ENCODE results near the gene SLC39A7.
A peak's percentile ranks its signal among the peaks of the same experiment; 100 is the strongest.

Gene SLC39A7

GRCh38 chr6:33200219-33201146 lies at the start of gene SLC39A7, which contains the start of gene RXRB:
SLC39A7 (plus strand) TSS chr6:33200867; CDS start chr6:33201246, 379 bp downstream.
RXRB (minus strand) TSS chr6:33200665; CDS start chr6:33200476, 189 bp downstream.
- DNase-seq = peak; percentile 75 to 97

GRCh38 chr6:33151050-33151449 lies 49.6 kb upstream of the SLC39A7 start:
- DNase-seq = no peak

- DNase-seq = no peak
Observed at GRCh38 chr6:33154349-33154748, 46.3 kb upstream of the SLC39A7 start.

GRCh38 chr6:33156561-33156960 lies 44.1 kb upstream of the SLC39A7 start:
- DNase-seq = no peak

- no peak for DNase-seq
Observed at GRCh38 chr6:33156964-33157363, 43.7 kb upstream of the SLC39A7 start.

GRCh38 chr6:33160096-33160495 lies 40.6 kb upstream of the SLC39A7 start:
- DNase-seq = no peak

GRCh38 chr6:33160728-33161344 lies 39.8 kb upstream of the SLC39A7 start:
- no peak for DNase-seq

- no peak for DNase-seq
Observed at GRCh38 chr6:33161354-33162331, 39.0 kb upstream of the SLC39A7 start.

GRCh38 chr6:33163540-33163939 lies 37.1 kb upstream of the SLC39A7 start:
- DNase-seq = no peak

GRCh38 chr6:33164176-33164575 lies 36.5 kb upstream of the SLC39A7 start:
- DNase-seq = no peak

- DNase-seq = no peak
Observed at GRCh38 chr6:33164665-33165373, 35.8 kb upstream of the SLC39A7 start.

- no peak for DNase-seq
Observed at GRCh38 chr6:33165581-33166258, 34.9 kb upstream of the SLC39A7 start.

- DNase-seq = no peak
Observed at GRCh38 chr6:33166363-33166762, 34.3 kb upstream of the SLC39A7 start.

GRCh38 chr6:33166811-33167210 lies 33.9 kb upstream of the SLC39A7 start:
- DNase-seq = no peak

GRCh38 chr6:33167374-33168283 lies 33.0 kb upstream of the SLC39A7 start:
- no peak for DNase-seq

- no peak for DNase-seq
Observed at GRCh38 chr6:33168284-33168601, 32.4 kb upstream of the SLC39A7 start.

GRCh38 chr6:33168639-33169038 lies 32.0 kb upstream of the SLC39A7 start:
- no peak for DNase-seq

- no peak for DNase-seq
Observed at GRCh38 chr6:33169291-33170175, 31.1 kb upstream of the SLC39A7 start.

All from cerebellar nuclear complex (tissue), 1 donor.